M059J (cell line): ENCODE data around the gene PCDHGA12. TPM values are rescaled to one million over a fixed set of nuclear protein-coding genes. Genes with fewer than 3 reads are reported as not detected.
"Not testable (repeated sequence)": the region's sequence is repeated elsewhere in the genome, so short reads cannot be mapped to it uniquely, and the experiment has no call there.

Experiments
- DNase-seq: peaks from one replicate; pipeline ENCODE4 v3.0.0-alpha.2; 2012; ENCODE audit warnings: low read depth
- total RNA-seq: library from RNA; depleted of rRNA; stranded (reverse); fragments of >200 nt; shearing (Covaris generic); gene quantifications from 2 replicates; pipeline ENCODE4 v1.2.3, GENCODE V29; 2014; rRNA removed

PCDHGA12 gene
- total RNA-seq: 0.39 TPM in 1 of 2 replicates, not detected in the other

DNA sequence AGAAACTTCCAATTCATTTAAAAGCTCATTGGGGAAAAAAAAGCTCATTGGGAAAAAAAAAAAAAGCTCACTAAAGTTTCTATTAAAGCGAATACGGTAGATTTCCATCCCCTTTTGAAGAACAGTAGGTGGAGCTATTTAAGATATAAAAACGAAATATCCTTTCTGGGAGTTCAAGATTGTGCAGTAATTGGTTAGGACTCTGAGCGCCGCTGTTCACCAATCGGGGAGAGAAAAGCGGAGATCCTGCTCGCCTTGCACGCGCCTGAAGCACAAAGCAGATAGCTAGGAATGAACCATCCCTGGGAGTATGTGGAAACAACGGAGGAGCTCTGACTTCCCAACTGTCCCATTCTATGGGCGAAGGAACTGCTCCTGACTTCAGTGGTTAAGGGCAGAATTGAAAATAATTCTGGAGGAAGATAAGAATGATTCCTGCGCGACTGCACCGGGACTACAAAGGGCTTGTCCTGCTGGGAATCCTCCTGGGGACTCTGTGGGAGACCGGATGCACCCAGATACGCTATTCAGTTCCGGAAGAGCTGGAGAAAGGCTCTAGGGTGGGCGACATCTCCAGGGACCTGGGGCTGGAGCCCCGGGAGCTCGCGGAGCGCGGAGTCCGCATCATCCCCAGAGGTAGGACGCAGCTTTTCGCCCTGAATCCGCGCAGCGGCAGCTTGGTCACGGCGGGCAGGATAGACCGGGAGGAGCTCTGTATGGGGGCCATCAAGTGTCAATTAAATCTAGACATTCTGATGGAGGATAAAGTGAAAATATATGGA lies at the start of gene PCDHGA12:
TSS of gene PCDHGA12 (plus strand) at position 176 of the 782 bp plus-strand sequence. CDS start at position 429, 253 bp downstream.
- DNase-seq: no peak

DNA sequence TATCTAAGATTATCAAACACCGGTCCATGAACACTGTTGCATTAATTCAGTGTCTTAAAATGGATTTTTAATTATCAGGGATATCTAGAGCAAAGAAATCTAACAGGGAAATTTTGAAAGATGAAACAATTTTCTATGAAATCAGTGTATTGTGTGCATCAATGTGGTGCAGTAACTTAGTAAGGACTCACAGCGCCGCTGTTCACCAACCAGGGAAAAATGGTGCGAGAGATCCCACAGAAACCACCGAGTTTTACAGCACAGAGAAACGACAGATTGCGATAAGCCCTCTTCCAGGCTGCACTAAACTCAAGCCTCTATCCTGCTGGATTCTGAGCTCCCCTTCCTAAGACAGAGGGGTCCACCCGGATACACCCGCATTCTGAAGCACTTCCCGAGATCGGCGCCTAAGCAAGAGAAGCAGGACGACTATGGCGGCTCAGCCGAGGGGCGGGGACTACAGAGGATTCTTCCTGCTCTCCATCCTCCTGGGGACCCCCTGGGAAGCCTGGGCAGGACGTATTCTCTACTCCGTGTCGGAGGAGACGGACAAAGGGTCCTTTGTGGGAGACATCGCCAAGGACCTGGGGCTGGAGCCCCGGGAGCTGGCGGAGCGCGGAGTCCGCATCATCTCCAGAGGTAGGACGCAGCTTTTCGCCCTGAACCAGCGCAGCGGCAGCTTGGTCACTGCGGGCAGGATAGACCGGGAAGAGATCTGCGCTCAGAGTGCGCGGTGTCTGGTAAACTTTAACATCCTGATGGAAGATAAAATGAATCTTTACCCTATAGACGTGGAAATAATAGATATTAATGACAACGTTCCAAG lies 47.6 kb upstream of the PCDHGA12 start, which contains the start of gene PCDHGA7:
TSS of gene PCDHGA7 (plus strand) at position 274 of the 826 bp plus-strand sequence. CDS start at position 432, 158 bp downstream.
- DNase-seq: no peak

DNA sequence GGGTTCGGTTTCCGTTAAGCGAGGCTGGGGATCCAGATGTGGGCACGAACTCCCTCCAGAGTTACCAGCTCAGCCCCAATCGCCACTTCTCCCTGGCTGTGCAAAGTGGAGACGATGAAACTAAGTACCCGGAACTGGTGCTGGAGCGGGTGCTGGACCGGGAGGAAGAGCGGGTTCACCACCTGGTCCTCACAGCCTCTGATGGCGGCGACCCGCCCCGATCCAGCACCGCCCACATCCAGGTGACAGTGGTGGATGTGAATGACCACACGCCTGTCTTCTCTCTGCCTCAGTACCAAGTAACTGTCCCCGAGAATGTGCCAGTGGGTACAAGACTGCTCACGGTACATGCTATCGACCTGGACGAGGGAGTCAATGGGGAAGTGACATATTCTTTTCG lies 47.0 kb upstream of the PCDHGA12 start:
- no peak for DNase-seq

DNA sequence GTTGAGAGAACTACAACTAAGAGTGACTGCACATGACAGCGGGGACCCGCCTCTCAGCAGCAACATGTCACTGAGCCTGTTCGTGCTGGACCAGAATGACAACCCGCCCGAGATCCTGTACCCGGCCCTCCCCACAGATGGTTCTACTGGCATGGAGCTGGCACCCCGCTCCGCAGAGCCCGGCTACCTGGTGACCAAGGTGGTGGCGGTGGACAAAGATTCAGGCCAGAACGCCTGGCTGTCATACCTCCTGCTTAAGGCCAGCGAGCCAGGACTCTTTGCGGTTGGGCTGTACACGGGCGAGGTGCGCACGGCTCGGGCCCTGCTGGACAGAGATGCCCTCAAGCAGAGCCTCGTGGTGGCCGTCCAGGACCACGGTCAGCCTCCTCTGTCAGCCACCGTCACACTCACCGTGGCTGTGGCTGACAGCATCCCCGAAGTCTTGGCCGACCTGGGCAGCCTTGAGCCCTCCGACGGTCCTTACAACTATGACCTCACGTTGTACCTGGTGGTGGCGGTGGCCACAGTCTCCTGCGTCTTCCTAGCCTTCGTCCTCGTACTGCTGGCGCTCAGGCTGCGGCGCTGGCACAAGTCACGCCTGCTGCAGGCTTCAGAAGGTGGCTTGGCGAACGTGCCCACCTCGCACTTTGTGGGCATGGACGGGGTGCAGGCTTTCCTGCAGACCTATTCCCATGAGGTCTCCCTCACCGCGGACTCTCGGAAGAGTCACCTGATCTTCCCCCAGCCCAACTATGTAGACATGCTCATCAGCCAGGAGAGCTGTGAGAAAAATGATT lies 45.6 kb upstream of the PCDHGA12 start:
- DNase-seq: no peak

DNA sequence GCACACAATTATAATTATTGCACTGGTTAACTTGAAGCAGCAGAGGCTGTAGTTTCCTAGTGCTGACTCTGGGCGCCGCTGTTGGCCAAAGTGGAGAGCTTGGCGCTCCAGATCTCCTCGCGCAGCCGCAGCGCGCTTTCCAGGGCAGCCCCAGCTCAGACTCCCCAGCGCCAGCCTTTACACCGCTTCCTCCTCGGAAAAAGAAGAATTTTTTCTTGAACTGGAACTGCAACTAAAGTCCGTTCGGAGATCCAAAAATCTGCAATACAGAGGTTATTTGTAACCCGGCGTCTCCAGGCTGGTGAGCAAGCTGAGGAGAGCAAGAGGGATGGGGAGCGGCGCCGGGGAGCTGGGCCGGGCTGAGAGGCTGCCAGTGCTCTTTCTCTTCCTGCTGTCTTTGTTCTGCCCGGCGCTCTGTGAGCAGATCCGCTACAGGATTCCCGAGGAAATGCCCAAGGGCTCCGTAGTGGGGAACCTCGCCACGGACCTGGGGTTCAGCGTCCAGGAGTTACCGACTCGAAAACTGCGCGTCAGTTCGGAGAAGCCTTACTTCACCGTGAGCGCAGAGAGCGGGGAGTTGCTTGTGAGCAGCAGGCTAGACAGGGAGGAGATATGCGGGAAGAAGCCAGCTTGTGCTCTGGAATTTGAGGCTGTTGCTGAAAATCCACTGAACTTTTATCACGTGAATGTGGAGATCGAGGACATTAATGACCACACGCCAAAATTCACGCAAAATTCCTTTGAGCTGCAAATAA lies 42.6 kb upstream of the PCDHGA12 start, which contains the start of gene PCDHGB4:
TSS of gene PCDHGB4 (plus strand) at position 142 of the 755 bp plus-strand sequence. CDS start at position 329, 187 bp downstream.
- not testable (repeated sequence) for DNase-seq

DNA sequence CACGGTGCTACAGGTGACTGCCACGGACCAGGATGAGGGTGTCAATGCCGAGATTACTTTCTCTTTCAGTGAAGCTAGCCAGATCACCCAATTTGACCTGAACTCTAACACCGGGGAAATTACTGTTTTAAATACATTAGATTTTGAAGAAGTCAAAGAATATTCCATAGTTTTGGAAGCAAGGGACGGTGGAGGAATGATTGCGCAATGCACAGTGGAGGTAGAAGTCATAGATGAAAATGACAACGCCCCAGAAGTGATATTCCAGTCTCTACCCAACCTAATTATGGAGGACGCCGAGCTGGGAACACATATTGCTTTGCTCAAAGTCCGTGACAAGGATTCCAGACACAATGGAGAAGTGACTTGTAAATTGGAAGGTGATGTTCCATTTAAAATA lies 41.6 kb upstream of the PCDHGA12 start:
- DNase-seq: no peak

DNA sequence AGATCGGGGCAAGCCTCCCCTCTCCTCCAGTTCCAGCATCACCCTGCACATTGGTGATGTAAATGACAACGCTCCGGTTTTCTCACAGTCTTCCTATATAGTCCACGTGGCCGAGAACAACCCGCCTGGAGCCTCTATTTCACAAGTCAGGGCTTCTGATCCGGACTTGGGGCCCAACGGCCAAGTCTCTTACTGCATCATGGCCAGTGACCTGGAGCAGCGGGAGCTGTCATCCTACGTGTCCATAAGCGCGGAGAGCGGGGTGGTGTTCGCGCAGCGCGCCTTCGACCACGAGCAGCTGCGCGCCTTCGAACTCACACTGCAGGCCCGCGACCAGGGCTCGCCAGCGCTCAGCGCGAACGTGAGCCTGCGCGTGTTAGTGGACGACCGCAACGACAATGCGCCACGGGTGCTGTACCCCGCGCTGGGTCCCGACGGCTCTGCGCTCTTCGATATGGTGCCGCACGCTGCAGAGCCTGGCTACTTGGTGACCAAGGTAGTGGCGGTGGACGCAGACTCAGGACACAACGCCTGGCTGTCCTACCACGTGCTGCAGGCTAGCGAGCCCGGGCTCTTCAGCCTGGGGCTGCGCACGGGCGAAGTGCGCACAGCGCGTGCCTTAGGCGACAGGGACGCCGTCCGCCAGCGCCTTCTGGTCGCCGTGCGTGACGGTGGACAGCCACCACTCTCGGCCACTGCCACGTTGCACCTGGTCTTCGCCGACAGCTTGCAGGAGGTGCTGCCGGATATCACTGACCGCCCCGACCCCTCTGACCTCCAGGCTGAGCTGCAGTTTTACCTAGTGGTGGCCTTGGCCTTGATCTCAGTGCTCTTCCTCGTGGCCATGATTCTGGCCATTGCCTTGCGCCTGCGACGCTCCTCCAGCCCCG lies 40.9 kb upstream of the PCDHGA12 start:
- no peak for DNase-seq

DNA sequence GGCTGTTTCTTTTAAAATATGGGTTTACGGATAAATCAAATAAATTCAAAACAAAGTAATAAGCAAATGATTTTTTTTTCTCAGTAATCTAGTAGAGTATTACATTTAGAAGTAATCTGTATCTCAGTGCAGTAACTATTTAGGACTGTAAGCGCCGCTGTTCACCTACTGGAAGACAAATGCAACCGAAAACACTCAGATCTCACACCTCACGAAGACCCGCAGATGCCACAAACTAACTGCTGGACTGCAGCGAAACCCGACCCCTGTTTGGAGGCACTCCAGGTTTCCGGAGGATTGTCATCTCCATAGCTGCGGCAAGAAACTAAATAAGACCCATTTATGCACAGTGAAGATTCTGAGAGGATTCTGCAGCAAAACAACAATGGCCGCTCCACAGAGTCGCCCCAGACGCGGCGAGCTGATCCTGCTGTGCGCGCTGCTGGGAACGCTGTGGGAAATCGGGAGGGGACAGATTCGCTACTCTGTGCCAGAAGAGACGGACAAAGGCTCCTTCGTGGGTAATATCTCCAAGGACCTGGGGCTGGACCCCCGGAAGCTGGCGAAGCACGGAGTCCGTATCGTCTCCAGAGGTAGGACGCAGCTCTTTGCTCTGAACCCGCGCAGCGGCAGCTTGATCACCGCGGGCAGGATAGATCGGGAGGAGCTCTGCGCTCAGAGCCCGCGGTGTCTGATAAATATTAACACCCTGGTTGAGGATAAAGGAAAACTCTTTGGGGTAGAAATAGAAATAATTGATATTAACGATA lies 37.7 kb upstream of the PCDHGA12 start, which contains the start of gene PCDHGA8:
TSS of gene PCDHGA8 (plus strand) at position 205 of the 770 bp plus-strand sequence. CDS start at position 386, 181 bp downstream.
- DNase-seq: no peak

DNA sequence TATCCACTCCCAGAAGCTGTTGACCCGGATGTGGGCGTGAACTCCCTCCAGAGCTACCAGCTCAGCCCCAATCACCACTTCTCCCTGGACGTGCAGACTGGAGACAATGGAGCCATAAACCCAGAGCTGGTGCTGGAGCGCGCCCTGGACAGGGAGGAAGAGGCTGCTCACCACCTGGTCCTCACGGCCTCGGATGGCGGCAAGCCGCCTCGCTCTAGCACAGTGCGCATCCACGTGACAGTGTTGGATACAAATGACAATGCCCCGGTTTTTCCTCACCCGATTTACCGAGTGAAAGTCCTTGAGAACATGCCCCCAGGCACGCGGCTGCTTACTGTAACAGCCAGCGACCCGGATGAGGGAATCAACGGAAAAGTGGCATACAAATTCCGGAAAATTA lies 37.0 kb upstream of the PCDHGA12 start:
- no peak for DNase-seq

DNA sequence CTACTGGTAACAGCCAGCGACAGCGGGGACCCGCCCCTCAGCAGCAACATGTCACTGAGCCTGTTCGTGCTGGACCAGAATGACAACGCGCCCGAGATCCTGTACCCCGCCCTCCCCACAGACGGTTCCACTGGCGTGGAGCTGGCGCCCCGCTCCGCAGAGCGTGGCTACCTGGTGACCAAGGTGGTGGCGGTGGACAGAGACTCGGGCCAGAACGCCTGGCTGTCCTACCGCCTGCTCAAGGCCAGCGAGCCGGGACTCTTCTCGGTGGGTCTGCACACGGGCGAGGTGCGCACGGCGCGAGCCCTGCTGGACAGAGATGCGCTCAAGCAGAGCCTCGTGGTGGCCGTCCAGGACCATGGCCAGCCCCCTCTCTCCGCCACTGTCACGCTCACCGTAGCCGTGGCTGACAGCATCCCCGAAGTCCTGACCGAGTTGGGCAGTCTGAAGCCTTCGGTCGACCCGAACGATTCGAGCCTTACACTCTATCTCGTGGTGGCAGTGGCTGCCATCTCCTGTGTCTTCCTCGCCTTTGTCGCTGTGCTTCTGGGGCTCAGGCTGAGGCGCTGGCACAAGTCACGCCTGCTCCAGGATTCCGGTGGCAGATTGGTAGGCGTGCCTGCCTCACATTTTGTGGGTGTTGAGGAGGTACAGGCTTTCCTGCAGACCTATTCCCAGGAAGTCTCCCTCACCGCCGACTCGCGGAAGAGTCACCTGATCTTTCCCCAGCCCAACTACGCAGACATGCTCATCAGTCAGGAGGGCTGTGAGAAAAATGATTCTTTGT lies 35.7 kb upstream of the PCDHGA12 start:
- not testable (repeated sequence) for DNase-seq

DNA sequence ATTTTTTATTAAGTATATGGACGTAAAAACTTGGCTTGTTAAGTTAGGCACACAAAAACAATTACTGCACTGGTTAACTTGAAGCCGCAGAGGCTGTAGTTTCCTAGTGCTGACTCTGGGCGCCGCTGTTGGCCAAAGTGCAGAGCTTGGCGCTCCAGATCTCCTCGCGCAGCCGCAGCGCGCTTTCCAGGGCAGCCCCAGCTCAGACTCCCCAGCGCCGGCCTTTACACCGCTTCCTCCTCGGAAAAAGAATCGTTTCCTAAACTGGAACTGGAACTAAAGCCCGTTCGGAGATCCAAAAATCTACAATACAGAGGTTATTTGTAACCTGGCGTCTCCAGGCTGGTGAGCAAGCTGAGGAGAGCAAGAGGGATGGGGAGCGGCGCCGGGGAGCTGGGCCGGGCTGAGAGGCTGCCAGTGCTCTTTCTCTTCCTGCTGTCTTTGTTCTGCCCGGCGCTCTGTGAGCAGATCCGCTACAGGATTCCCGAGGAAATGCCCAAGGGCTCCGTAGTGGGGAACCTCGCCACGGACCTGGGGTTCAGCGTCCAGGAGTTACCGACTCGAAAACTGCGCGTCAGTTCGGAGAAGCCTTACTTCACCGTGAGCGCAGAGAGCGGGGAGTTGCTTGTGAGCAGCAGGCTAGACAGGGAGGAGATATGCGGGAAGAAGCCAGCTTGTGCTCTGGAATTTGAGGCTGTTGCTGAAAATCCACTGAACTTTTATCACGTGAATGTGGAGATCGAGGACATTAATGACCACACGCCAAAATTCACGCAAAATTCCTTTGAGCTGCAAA lies 32.4 kb upstream of the PCDHGA12 start, which contains the start of gene PCDHGB5:
TSS of gene PCDHGB5 (plus strand) at position 192 of the 796 bp plus-strand sequence. CDS start at position 373, 181 bp downstream.
- not testable (repeated sequence) for DNase-seq

DNA sequence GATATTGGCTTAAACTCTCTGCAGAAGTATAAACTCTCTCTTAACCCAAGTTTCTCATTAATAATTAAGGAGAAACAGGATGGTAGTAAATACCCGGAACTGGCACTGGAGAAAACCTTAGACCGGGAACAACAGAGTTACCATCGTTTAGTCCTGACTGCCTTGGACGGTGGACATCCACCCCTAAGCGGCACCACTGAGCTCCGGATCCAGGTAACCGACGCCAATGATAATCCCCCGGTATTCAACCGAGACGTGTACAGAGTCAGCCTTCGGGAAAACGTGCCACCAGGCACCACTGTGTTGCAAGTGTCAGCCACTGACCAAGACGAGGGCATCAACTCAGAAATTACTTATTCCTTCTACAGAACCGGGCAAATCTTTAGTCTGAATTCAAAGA lies 31.7 kb upstream of the PCDHGA12 start:
- no peak for DNase-seq

DNA sequence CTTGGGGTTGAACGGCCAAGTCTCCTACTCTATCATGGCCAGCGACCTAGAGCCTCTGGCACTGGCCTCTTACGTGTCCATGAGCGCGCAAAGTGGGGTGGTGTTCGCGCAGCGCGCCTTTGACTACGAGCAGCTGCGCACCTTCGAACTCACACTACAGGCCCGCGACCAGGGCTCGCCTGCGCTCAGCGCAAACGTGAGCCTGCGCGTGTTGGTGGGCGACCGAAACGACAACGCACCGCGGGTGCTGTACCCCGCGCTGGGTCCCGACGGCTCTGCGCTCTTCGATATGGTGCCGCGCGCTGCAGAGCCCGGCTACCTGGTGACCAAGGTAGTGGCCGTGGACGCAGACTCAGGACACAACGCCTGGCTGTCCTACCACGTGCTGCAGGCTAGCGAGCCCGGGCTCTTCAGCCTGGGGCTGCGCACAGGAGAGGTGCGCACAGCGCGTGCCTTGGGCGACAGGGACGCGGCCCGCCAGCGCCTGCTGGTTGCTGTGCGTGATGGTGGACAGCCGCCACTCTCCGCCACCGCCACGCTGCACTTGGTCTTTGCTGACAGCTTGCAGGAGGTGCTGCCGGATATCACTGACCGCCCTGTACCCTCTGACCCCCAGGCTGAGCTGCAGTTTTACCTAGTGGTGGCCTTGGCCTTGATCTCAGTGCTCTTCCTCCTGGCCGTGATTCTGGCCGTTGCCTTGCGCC lies 30.6 kb upstream of the PCDHGA12 start:
- DNase-seq: no peak

DNA sequence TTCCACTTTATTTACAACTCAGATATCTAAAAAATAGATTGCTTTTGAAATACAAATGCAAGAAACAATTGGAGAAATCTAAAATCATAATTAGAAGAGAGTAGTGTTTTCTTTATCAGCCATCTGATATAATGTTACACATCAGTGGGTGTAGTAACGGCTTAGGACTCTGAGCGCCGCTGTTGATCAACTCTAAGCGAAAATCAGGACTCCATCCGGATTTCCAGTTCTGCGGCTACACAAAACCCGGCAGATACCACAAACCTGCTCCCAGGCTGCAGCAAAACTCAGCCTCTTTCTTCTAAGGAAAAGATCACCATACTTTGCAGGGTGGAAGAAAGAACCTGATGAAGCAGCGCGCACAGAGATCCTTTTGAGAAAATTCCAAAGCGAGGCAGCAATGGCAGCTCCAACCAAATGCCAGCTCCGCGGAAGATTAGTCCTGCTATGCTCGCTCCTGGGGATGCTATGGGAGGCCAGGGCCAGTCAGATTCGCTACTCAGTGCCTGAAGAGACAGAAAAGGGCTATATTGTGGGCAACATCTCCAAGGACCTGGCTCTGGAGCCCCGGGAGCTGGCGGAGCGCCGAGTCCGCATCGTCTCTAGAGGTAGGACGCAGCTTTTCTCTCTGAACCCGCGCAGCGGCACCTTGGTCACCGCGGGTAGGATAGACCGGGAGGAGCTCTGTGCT lies 27.6 kb upstream of the PCDHGA12 start, which contains the start of gene PCDHGA9:
TSS of gene PCDHGA9 (plus strand) at position 226 of the 691 bp plus-strand sequence. CDS start at position 401, 175 bp downstream.
- no peak for DNase-seq

DNA sequence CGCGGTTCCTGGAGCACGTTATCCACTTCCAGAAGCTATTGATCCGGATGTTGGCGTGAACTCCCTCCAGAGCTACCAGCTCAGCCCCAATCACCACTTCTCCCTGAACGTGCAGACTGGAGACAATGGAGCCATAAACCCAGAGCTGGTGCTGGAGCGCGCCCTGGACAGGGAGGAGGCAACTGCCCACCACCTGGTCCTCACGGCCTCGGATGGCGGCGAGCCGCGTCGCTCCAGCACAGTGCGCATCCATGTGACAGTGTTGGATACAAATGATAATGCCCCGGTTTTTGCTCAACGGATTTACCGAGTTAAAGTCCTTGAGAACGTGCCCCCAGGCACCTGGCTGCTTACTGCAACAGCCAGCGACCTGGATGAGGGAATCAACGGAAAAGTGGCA lies 26.9 kb upstream of the PCDHGA12 start:
- DNase-seq: no peak
